Measurements from ENCODE around the gene PPP2R5C. TPM values are rescaled to one million over a fixed set of nuclear protein-coding genes. Genes with fewer than 3 reads are reported as not detected.
"Not testable (repeated sequence)": the region's sequence is repeated elsewhere in the genome, so short reads cannot be mapped to it uniquely, and the experiment has no call there.

The PPP2R5C gene
- total RNA-seq, 1 donor = 114 TPM

- no peak for TF ChIP-seq CTCF (IDR thresholded peaks at IDR 0.05; ENCODE audit: insufficient read depth, low read depth, low read length)
- DNase-seq (ENCODE audit: low read depth) = peak; percentile 58
- H3K4me3 ChIP-seq (ENCODE audit: low read depth, low read length) = no peak overlapping the region
Measured at GRCh38 chr14:101721951-101722661, 39.4 kb upstream of the PPP2R5C start.

- TF ChIP-seq CTCF (IDR thresholded peaks at IDR 0.05; ENCODE audit: insufficient read depth, low read depth, low read length) = no peak
- H3K4me3 ChIP-seq (ENCODE audit: low read depth, low read length) = no peak overlapping the region
- DNase-seq (ENCODE audit: low read depth) = no peak
Measured at GRCh38 chr14:101723061-101723595, 38.4 kb upstream of the PPP2R5C start.

- DNase-seq (ENCODE audit: low read depth); H3K4me3 ChIP-seq (ENCODE audit: low read depth, low read length): not testable (repeated sequence)
Measured at GRCh38 chr14:101725652-101726051, 35.9 kb upstream of the PPP2R5C start.

DNA sequence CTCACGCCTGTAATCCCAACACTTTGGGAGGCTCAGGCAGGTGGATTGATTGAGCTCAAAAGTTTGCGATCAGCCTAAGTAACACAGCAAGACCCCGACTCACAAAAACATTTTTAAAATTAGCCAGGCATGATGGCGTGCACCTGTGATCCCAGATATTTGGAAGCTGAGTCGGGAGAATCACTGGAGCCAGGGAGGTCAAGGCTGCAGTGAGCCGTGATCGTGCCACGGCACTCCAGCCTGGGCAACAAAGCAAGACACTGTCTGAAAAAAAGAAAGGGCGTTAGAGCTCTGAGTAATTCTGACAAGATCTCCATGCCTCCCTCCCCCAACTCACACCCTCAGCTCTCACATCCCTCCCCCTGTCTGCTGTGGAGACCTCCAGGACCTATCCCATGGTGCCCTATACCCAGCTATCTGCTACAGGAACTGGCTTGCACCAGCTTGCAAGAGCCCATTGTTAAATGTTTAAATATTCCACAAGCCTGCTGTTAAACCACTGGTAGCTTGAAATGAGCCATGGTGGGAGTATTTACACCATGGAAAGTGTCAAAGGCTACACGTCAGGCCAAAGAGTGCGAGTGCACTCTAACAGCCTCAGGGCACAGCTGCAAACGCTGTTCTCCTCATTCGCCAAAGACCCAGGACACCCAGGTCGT is 35.1 kb upstream of the PPP2R5C start:
- no peak for TF ChIP-seq CTCF (IDR thresholded peaks at IDR 0.05; ENCODE audit: insufficient read depth, low read depth, low read length)
- DNase-seq (ENCODE audit: low read depth) = no peak
- H3K4me3 ChIP-seq (ENCODE audit: low read depth, low read length) = no peak overlapping the region

DNA sequence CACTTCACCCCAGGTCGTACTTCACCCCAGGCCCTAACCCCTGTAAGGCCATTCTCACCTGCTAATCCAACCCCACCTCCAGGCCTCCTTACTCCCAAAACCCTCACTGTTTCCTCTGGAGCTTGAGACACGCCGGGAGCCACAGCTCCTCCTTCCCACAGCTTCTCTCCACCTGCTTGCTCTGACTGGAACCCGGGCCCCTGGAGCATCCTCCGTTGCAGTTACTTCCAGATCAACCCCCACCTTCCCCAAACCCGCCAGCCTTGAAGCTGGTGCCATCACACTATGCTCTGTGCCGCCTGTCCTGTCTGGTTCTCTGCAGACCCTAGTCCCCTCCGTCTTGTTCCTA is 34.6 kb upstream of the PPP2R5C start:
- no peak for TF ChIP-seq CTCF (IDR thresholded peaks at IDR 0.05; ENCODE audit: insufficient read depth, low read depth, low read length)
- DNase-seq (ENCODE audit: low read depth) = no peak
- H3K4me3 ChIP-seq (ENCODE audit: low read depth, low read length) = no peak overlapping the region

GRCh38 chr14:101727611-101728366 is 33.7 kb upstream of the PPP2R5C start:
- no peak for DNase-seq (ENCODE audit: low read depth)
- TF ChIP-seq CTCF (IDR thresholded peaks at IDR 0.05; ENCODE audit: insufficient read depth, low read depth, low read length) = no peak
- H3K4me3 ChIP-seq (ENCODE audit: low read depth, low read length) = no peak overlapping the region

GRCh38 chr14:101728367-101728742 is 33.2 kb upstream of the PPP2R5C start:
- TF ChIP-seq CTCF (IDR thresholded peaks at IDR 0.05; ENCODE audit: insufficient read depth, low read depth, low read length) = no peak
- DNase-seq (ENCODE audit: low read depth) = no peak
- H3K4me3 ChIP-seq (ENCODE audit: low read depth, low read length) = no peak overlapping the region
